ENCODE data around the gene POU2AF1.

Gene POU2AF1

DNA sequence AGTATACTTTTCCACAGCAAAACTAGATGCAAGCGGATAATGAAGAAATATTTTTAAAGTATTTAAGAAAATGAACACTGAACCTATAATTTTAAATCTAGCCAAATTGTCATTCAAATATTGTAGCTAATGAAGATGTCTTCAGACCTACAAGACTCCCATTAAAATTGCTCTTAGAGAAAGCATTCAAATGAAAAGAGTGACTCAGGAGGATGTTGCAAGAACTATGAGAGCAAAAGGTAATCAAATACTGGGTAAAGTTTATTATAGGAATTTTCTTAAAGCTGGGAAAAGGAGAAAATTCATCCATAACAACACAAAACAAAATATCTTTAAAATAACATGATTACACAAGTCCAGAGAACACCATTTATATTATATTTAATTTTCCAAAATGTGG lies 5.4 kb upstream of the POU2AF1 start:
- no peak for DNase-seq (ENCODE audit: low spot score)

DNA sequence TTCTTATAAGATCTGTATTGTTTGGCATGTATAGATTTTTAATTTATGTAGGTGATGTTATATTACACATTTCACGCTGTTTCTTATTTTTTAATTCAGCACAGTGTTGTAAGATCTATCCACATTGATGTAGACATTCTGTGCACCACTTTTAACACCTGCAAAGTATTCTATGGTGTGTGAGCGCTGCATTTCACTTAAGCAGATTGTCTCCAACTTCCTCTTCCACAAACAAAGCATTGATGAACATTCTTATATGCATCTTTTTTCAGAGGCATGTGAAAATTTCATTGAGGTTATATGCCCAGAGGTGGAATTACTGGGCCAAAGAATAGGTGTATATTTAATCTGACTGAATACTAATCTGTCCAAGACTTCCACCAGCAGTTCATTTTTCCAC lies 3.4 kb upstream of the POU2AF1 start:
- DNase-seq (ENCODE audit: low spot score): no peak

GRCh38 chr11:111379602-111380136 lies 594 bp upstream of the POU2AF1 start:
- DNase-seq (ENCODE audit: low spot score): no peak

GRCh38 chr11:111378185-111378860 lies 752 bp downstream of the POU2AF1 start:
- no peak for DNase-seq (ENCODE audit: low spot score)

DNA sequence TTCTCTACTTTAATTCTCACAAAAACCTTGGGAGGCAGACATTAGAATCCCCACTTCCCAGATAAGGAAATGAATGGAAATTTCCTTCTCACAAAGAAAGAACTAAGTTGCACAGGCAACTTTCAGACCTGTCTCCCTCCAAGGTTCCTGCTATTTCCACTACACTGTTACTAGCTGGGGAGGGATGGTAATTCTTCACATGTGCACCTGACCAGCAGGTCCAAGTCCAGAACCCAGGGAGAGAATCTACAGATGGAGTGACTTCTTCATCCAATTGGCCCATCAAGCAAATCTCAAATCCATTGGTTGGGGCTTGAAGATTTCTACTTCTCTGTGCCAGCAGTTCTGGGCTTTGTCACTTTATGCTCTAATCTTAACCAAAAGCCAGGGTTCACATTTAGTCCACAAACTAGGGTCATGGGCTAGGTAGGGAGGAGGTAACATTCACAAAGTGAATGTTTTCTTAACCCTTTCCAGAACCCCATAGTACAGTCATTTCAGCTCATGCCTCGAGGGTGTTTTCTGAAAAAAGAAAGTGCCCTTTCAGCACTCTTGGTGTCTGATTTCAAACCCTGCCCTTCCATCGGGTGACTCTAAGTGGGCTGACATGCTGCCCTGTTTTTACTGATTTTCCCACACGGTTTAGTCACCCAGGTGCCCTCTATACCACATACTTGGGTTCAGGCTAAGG lies 2.7 kb downstream of the POU2AF1 start:
- no peak for DNase-seq (ENCODE audit: low spot score)

DNA sequence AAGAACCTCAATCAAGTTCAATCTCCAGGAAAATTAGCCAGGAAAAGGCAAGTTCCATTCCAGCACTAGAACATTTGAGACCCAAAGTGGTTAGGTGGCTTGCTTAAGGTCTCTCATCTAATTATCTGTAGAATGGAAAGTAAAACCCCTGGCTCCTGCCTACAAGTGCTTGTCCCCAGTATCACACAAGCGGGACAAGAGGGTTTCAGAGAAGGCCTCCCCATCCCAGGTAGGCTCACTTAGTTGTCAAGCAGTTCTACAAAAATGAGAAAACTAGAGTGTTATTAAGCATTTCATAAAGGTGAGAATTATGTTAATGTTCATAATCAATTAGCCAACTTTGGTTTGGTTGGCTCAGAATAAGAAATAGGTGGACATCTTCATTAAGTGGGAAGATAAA lies 5.5 kb downstream of the POU2AF1 start:
- DNase-seq (ENCODE audit: low spot score): no peak

GRCh38 chr11:111372538-111372937 lies 6.5 kb downstream of the POU2AF1 start:
- no peak for DNase-seq (ENCODE audit: low spot score)

- no peak for DNase-seq (ENCODE audit: low spot score)
Measured at GRCh38 chr11:111370902-111371578, 8.0 kb downstream of the POU2AF1 start.

- no peak for DNase-seq (ENCODE audit: low spot score)
Measured at GRCh38 chr11:111370270-111370901, 8.7 kb downstream of the POU2AF1 start.

GRCh38 chr11:111368285-111368560 lies 10.9 kb downstream of the POU2AF1 start:
- DNase-seq (ENCODE audit: low spot score): no peak

GRCh38 chr11:111367411-111368284 lies 11.4 kb downstream of the POU2AF1 start:
- DNase-seq (ENCODE audit: low spot score): no peak

GRCh38 chr11:111366560-111367410 lies 12.3 kb downstream of the POU2AF1 start:
- DNase-seq (ENCODE audit: low spot score): no peak

DNA sequence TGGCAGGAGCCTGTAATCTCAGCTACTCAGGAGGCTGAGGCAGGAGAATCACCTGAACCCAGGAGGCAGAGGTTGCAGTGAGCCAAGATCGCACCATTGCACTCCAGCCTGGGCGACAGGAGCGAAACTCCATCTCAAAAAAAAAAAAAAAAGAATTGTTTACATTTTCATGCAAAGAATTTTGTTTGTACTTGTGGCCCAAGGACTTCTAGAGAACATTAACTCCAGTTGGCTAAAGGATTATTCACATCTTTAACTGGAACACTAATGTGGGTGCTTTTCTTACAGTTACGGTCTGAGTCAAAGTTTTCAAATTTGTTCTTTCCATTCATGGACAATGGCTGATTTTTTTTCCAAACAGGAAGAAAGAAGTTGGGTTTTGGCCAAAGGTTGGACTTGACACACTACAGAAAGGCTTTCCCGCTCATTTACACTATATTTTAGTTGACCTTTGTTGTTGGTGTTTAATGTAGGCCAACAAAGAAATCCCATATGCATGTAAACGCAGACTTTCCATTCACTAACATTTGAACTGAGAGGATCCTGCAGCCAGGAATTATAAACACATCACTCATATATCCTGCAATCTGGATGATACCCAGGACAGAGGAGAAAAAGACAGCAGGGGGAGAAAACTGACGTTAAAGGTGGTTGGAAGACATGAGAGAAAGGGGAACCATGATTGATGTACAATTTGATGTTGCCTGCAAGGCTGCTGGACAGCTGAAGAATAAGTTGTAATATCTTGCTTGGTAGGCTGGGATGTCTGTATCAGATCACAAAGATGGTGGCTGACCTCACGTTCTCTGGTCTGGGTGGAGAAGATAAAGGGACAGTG lies 13.1 kb downstream of the POU2AF1 start:
- no peak for DNase-seq (ENCODE audit: low spot score)

DNA sequence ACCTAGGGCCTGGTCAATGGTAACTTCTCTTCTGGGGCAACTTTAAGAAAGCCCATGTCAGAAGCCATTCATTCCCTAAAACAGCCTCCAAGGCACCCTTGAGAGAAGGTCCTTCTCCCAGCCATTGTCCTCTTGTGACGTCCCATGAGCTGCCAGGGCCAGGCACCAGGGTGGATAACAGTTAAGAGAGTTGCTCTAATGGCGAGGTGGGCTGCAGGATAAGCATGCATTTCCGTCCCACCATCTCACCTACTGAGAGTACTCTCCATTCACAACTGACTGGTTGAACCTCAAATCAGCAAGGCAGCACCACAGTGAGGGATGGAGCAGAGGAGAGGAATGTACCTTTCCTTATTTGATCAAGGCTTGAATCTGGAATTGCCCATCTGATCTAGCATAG lies 14.6 kb downstream of the POU2AF1 start:
- DNase-seq (ENCODE audit: low spot score): no peak

GRCh38 chr11:111363985-111364384 lies 15.1 kb downstream of the POU2AF1 start:
- no peak for DNase-seq (ENCODE audit: low spot score)

GRCh38 chr11:111362887-111363411 lies 16.1 kb downstream of the POU2AF1 start:
- no peak for DNase-seq (ENCODE audit: low spot score)

- no peak for DNase-seq (ENCODE audit: low spot score)
Measured at GRCh38 chr11:111361874-111362273, 17.2 kb downstream of the POU2AF1 start.

- DNase-seq (ENCODE audit: low spot score): no peak
Measured at GRCh38 chr11:111361052-111361801, 17.8 kb downstream of the POU2AF1 start.

Measured in hematopoietic multipotent progenitor cell treated with erythropoietin and hydrocortisone succinate and interleukin-3 and kit ligand, for 17 days (in vitro differentiated cells).